GM18499 (cell line): ENCODE measurements around the gene MAPK8.

Source experiments
- ATAC-seq: cut with Tn5 transposase; IDR thresholded peaks from one replicate; pipeline ENCODE4 v1.9.1; 2021; ENCODE audit warnings: moderate number of reproducible peaks; ENCODE audit not compliant: insufficient read depth, unreplicated experiment

The MAPK8 gene

GRCh38 chr10:48468866-48469511 lies 162.5 kb downstream of the MAPK8 start:
- no peak for ATAC-seq

DNA sequence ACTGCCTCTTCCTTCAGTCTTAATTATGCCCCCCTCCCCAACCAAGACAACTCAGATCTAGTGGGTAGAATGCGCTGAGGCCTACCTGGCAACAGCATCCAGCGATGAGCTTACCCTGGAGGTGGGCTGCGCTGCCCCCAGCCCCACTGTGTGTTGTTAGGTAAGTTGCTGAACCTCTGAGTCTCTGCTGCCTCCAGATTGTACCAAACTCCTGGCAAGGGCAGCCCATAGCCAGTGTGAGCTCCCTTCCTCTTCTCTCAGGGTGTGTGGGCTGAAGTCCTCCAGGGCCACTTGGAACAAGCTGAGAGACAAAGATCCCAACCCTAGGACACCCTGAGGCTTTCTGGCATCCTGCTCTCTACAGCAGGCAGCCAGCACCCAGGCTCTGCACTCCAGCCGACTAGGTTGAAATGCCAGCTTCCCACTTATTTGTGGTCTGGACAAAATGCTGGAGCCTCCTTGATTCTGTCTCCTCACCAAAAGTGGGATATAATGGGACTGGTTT lies 163.1 kb downstream of the MAPK8 start:
- ATAC-seq: no peak

- ATAC-seq: no peak
Observed at GRCh38 chr10:48470115-48470892, 163.8 kb downstream of the MAPK8 start.

- ATAC-seq: no peak
Observed at GRCh38 chr10:48470893-48471805, 164.7 kb downstream of the MAPK8 start.

GRCh38 chr10:48472501-48473069 lies 166.1 kb downstream of the MAPK8 start:
- no peak for ATAC-seq

DNA sequence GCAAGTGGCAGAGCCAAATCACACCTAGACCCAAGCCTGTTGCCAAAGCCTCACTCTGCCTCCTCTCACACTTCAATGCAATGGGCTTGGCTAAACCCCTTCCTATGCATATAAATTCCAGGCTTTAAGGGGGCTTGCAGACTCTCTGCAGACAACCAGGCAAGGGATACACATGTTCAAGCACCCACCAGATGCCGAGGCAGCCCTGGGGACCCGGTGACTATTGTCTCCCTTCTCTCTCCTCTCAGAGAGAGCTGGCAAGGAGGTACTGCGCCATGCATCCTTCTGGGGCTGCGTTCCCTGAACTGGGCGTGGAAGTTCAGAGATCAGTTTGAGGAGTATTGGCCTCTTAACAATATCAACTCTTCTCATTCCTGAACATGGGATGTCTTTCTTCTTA lies 167.2 kb downstream of the MAPK8 start:
- no peak for ATAC-seq

- ATAC-seq: no peak
Observed at GRCh38 chr10:48474765-48475365, 168.4 kb downstream of the MAPK8 start.

GRCh38 chr10:48475943-48476278 lies 169.4 kb downstream of the MAPK8 start:
- no peak for ATAC-seq

GRCh38 chr10:48476279-48476982 lies 170.0 kb downstream of the MAPK8 start:
- no peak for ATAC-seq

DNA sequence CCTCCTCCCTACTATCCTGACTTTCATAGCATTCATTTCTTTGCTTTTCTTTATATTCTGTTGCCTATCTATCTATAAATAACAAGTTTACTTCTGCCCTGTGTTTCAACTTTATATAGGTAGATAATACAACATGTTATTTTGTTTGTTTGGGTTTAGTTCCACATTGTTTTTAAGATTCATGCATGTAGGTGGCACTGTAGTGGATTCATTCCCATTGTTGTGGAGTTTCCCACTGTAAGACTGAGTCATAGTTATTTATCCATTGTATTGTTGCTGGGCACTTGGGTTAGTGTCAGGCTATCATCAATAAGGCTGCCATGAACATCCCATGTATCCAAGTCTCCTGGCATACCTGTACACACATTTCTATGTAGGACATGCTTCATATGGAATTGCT lies 170.7 kb downstream of the MAPK8 start:
- ATAC-seq: no peak

DNA sequence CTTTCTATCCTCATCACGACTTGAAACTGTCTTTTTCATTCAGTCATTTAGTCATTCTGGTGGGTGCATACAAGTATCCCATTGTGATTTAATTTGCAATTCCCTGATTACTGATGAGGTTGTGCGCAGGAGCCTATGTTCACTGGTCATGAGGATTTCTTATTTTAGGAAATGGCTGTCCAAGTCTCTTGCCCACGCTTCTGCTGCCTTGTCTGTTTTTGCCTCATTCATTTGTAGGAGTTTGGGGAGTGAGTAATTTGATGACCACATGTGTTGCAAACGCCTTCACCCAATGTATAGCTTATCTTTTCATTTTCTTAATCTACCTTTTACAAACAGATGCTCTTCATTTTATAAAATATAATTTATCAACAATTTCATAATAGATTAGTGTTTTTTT lies 171.1 kb downstream of the MAPK8 start:
- ATAC-seq: no peak

DNA sequence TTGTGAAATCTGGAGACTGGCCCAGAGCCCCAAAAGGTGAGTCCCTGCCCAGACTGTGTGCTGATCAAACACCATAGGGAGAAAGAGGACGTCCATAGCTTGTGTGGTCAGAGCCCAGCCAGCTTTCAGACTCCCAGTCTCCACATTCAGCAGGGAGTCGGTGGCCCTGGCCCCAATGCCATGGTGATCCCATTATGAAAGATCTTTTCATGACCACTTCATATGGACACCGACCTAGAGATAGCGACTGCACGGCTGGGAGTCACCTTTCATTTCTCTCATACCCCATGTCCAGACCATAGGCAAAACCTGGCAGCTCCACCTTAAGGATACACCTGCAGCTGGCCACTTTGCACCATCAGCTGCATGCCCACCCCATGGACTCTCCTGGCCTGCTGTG lies 172.0 kb downstream of the MAPK8 start:
- ATAC-seq: no peak

GRCh38 chr10:48478980-48479811 lies 172.7 kb downstream of the MAPK8 start:
- no peak for ATAC-seq

DNA sequence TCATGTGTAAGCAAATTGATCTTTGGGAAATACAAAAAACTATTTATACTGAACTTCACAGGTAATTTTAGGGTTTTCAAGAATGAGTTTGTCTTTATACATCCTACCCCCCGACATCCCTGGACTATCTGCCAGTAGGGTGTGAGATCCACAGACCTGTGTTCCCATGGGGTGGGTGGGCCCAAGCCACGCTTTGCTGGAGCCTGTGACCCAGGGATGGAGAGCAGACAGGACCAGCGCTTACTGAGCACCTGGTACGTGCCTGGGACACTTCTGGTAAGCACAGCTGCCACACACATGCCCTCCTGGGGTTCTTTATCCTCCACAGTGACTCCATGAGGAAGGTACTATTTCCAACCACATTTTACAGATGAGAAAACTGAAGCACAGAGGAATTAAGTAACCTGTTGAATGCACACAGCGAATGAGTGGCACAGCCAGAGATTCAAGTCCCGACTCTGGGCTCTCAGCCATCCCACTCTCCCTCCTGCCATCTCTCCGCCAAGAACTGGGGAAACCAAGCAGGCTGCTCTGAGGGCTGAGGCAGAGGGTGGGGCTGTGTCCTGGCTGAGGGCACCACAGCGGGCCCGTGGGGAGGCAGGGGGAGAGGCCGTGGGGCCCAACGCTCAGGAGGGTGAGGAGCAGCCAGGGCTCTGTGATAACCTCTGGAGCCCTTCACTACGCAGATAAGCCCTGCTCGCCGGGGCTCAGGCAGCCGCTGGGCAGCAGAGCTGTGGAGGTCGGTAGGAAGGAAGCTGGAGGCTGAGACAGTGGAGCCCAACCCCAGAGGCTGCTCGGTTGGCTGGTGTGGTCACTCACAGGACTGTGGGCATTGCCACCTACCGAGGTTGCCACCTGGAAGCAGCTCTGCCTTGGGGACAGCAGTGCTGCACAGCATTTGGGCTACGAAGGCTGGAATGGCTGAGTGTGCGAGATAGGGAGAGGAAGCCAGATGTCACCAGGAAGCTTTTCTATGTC lies 174.2 kb downstream of the MAPK8 start:
- ATAC-seq: no peak

DNA sequence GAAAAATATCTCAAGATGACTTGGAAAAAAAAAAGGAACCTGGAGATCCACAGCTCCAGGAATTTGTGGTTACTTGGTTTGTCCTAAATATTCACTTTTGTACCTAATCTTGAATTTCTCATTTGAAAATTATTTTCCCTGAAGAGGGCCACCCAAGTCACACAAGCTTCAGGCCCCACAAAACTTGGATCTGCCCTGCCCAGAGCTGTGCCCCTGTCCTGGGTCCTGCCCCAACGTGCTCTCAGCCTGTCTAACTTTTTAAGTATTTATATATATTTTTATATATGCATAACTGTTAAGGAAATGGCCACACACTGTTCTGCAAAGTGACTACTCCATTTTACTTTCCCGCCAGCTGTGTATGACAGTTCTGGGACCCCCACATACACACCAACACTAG lies 174.9 kb downstream of the MAPK8 start:
- ATAC-seq: no peak

GRCh38 chr10:48482207-48482606 lies 175.7 kb downstream of the MAPK8 start:
- ATAC-seq: no peak

GRCh38 chr10:48484911-48485310 lies 178.4 kb downstream of the MAPK8 start:
- ATAC-seq: no peak

GRCh38 chr10:48485711-48486110 lies 179.2 kb downstream of the MAPK8 start:
- ATAC-seq: no peak
